ENCODE data around the gene LRPAP1.

The LRPAP1 gene

DNA sequence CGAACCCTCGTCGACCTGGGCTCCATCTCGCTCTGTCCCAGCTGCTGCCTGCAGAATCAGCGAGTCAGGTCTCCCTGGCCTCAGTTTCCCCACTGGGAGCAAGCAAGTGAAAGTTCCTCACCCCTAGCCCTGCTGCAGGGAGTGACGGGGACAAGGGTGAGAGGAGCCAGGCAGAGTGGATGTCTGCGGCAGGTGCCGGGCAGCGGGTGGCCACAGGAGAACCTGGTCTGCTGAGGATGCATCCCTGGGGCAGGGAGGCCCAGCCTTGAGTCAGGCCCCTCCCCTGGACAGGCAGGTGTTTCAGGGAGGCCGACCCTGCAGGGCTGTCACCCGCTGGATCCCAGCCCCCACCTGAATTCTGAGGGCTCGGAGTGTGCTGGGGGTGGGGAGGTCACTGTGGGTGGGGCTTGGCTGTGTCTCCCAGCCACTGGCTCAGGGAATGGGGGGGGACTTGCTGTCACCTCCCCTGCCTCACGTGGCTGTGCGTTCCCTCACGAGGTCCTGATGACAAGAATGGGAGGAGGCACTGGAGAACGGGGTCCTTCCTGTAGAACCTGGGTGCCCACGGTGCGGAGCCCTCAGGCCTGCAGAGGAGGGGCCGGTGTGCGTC is 33.2 kb downstream of the LRPAP1 start:
- no peak for DNase-seq

DNA sequence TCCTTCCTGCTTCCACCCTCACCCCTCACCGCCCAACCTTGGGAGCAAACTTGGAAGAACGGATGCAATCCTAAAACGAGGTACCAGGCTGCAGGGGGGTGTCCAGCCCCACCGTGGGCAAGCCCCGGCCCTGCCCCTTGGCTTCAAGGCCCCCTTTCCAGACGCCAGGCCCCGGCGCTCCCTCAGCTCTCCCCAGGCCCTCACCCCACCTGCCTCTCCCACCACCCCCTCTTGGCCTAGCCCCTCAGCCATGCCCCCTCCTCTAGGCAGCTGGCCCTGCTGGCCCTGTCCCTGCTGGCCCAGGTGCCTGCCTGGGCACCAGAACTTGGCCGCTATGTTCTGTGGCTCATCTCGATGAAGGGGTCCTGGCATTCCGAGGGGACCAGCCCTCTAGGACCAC is 33.8 kb downstream of the LRPAP1 start:
- no peak for DNase-seq

DNA sequence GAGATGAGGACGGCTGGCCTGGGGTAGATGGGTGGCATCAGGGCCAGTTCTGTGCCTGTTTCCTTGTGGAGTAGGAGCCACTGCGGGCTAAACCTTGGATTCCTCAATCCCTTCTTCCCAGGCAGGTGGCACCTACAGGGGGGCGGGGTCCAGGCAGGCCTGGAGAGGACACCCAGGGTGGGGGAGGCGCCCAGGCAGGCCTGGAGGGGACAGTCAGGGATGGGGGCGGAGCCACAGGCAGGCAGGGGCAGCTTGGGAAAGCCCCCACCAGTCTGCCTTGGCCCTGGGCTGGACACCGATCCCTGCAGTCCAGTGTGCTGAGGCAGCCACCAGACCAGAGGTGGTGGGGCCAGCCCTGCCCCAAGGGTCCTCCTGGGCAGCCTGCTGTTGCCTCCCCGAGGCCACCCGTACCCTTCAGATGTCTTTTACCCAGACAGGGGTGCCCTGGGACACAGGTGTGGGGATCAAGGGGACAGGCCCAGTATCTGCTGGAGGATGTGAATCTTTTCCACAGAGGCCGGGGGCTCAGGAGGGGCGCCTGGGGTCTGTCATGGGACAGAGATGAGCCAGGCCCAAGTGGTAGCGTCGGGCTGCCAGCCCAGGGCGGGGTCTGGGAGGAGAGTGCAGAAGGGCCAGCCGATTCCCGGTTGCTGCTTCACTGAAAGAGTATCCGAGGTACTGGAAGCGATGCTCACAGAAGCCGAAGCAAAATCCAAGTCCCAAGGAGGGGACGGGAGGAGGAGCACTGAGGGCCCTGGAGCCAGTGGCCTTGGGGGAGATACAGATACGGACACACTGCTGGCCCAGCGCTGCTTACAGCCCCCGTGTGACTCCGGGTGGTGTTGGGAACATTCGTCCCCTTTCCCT is 34.5 kb downstream of the LRPAP1 start:
- no peak for DNase-seq

DNA sequence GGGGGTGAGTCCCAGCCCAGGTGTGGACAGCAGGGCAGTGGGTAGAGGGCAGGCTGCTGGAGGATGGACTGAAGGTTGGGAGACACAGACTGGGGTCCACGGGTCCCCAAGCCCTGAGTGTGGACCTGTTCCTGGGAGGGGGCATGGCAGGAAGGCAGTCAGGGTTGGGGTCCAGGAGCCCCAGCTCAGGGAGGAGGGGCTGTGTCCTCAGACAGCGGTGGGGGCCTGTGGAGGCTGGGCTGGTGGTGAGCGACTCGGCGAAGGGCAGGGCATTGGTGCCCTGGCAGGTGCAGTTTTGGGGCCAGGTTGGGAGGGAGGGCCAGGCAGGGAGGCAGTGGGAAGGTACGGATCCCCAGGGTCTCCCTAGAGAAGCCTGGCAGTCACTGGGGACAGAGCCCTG is 35.1 kb downstream of the LRPAP1 start:
- DNase-seq = no peak

DNA sequence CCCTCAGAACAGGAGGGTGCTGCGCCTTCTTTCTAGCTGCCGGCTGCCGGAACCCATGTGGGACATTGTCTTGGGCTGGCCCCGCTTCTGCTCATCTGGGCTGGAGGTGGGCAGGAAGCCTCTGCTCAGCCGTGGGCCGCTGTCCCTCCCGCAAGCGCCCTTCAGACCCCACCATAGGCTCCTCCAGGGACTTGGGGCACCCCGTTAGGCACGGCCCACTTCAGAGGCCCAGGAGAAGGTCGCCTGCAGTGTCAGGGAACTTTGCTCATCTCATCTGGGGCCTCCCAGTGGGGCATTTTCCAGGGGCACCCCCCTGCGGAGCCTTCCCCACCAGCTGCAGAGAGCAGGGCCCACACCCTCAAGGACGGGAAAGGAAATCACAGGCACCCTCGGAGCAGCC is 36.2 kb downstream of the LRPAP1 start:
- DNase-seq = no peak

GRCh38 chr4:3495204-3495975 is 36.8 kb downstream of the LRPAP1 start:
- DNase-seq = no peak

DNA sequence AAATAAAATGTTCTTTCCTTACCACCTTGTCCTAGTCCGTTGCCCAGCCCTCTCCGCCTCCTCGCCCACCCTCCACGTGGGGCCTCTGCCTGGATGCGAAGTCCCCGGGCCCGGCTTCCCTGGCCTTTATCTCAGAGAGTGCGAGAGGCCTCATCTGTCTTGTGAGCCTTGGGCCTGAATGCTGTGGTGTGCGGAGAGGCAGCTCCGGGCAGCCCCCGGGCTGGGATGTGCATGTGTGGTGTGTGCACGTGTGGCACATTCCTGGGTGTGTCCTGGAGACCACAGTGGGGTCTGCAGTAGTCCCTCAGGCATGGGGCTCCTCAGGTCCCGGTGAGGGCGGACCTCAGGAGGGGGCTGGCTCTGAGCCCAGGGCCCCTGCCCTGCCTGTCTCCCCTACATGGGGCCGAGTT is 37.8 kb downstream of the LRPAP1 start:
- DNase-seq = no peak

- no peak for DNase-seq
Measured at GRCh38 chr4:3493720-3494461, 38.3 kb downstream of the LRPAP1 start.

GRCh38 chr4:3492741-3493719 is 39.2 kb downstream of the LRPAP1 start:
- no peak for DNase-seq

GRCh38 chr4:3491681-3492405 is 40.4 kb downstream of the LRPAP1 start:
- DNase-seq = no peak

DNA sequence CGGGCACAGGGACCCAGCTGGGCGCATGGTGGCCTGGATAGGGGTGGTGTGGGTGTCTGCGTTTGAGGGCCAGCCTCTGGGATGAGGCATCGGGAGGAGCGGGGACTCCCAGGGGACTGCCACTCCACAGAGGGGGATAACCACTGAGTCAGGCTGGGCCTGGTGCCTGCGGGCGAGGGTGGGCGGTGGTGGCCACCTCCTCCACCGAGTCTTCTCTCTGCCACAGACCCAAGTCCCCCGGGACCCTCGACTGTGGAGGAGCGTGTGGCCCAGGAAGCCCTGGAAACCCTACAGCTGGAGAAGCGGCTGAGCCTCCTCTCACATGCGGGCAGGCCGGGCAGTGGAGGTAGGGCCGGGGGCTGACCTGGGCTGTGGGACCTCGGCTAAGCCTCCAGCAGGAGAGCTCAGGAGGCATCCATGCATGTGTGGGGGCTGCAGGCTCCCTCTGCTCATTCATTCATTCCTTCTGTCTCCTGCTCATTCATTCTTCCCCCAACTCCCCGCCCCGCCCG is 42.7 kb downstream of the LRPAP1 start:
- DNase-seq = no peak

GRCh38 chr4:3488820-3489219 is 43.4 kb downstream of the LRPAP1 start:
- DNase-seq = no peak

GRCh38 chr4:3487861-3488260 is 44.4 kb downstream of the LRPAP1 start:
- DNase-seq = no peak

GRCh38 chr4:3486541-3487540 is 45.4 kb downstream of the LRPAP1 start:
- DNase-seq = no peak

GRCh38 chr4:3485886-3486540 is 46.2 kb downstream of the LRPAP1 start:
- no peak for DNase-seq

GRCh38 chr4:3485011-3485791 is 47.0 kb downstream of the LRPAP1 start:
- DNase-seq = no peak

GRCh38 chr4:3484057-3484973 is 47.9 kb downstream of the LRPAP1 start:
- DNase-seq = no peak

All from DMS 273 treated with DMSO at 0.1 percent for 48 hours (cell line).